T follicular helper cell (primary cell): ENCODE results near the gene GRWD1.

Experiments
- DNase-seq: peaks from one replicate; pipeline ENCODE4 v3.0.0-alpha.2; 2020; ENCODE audit warnings: low read depth

The GRWD1 gene

DNA sequence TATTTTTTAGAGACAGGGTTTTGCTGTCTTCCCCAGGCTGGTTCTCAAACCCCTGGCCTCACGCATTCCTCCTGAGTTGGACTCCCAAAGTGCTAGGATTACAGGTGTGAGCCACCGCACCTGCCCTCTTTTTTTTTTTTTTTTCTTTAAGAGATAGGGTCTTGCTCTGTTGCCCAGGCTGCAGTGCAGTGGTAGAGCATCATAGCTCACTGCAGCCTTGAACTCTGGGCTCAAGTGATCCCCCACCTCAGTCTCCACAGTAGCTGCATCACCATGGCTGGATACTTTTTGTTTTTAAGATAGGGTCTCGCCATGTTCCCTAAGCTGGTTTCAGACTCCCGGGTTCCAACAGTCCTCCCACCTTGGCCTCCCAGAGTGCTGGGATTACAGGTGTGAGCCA lies 11.1 kb downstream of the GRWD1 start:
- DNase-seq: no peak

GRCh38 chr19:48458016-48458415 lies 12.2 kb downstream of the GRWD1 start:
- DNase-seq: no peak

- no peak for DNase-seq
These were observed 15.8 kb downstream of the GRWD1 start for GRCh38 chr19:48461651-48461981.

GRCh38 chr19:48461982-48462655 lies 16.3 kb downstream of the GRWD1 start:
- DNase-seq: no peak

DNA sequence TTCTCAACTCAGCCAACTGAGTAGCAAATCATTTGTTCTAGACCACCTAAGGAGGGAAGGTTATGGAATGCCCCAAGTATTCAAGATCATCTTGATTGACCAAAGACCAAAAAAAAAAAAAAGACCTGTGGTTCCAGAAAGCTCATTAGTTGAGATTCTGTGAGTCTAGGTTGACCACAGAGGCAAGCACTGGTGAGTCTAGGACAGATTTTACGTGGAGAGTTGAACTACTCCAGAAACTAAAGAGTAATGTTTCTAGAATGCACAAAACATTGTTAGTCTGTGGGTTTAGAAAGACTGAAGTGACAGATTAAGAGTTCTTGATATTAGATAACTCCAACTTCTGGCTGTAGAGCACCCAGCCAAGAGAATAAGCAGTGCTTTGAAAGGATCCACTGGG lies 19.4 kb downstream of the GRWD1 start:
- DNase-seq: no peak

GRCh38 chr19:48466561-48467325 lies 21.0 kb downstream of the GRWD1 start:
- no peak for DNase-seq

DNA sequence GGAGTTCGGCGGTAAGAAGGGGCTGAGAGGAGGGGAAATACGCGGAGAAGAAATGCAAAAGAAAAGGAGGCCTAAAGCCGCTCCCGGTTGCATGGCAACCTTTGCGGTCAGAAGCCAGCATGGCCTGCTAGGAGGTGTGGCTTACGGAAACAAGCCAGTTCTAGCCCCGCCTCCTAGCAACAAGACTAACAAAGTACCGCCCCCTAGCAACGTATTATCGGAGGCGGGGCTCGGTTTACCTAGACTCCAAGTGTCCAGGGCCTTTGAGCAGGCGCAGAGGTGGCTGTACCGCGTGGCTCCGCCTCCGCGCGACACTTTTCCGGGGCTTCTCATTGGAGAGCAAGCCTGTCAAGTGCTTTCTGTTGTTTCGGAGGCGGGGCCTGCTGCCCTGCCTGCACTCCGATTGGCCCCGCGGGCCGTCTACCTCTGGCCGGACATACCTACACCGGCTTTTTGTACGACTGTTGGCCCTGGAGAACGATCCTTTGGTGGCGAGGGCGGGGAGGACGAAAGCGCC lies 23.0 kb downstream of the GRWD1 start:
- peak; percentile 99 for DNase-seq

DNA sequence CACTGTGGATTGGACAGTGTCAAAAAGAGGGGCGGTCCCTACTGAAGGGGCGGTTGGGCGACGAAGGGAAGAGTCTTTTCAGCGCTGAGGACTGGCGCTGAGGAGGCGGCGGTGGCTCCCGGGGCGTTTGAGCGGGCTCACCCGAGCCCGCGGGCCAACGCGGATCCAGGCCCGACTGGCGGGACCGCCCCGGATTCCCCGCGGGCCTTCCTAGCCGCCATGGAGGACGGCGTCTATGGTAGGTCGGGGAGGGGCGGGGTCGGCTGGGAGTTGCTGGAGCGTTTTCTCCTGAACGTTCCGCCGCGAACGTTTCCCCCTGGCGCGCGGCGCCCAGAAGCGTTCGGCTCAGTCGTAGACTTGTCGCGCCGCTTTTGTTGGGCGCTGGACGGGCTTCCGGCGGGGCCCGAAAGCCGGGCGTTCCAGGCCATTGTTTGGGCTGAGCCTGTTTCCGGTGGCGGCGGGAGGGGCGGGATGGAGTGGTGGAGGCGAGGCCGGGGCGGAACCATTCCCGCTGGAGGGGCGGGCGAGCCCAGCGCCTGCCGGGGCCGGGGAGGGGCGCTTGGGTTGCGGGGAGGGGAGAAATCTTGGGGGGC lies 23.6 kb downstream of the GRWD1 start, which contains the start of gene CYTH2:
Gene CYTH2, plus strand, starts transcription at position 81 of the 593 bp plus-strand sequence. Its CDS starts 139 bp downstream, at position 220.
- DNase-seq: peak; percentile 51

GRCh38 chr19:48469934-48470680 lies 24.3 kb downstream of the GRWD1 start:
- no peak for DNase-seq

DNA sequence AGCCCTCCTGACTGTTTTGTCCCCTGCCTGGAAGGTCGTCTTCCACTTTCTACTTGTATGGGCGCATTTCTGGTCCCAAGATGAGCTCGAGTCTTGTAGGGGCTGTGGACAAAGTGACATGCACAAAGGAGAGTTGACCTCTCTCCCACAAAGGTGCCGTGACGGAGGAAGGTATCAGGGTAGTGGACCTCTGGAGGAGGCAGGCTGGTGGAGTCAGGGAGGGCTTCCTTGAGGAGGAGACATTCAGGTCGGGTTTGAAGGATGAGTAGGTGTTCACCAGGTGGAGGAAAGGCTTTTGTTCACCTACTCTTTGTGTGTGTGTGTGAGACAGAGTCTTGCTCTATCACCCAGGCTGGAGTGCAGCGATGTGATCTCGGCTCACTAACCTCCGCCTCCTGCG lies 25.1 kb downstream of the GRWD1 start:
- no peak for DNase-seq

- no peak for DNase-seq
These were observed 26.1 kb downstream of the GRWD1 start for GRCh38 chr19:48471836-48472235.

GRCh38 chr19:48473161-48473966 lies 27.6 kb downstream of the GRWD1 start:
- no peak for DNase-seq

GRCh38 chr19:48474084-48474592 lies 28.4 kb downstream of the GRWD1 start:
- no peak for DNase-seq

DNA sequence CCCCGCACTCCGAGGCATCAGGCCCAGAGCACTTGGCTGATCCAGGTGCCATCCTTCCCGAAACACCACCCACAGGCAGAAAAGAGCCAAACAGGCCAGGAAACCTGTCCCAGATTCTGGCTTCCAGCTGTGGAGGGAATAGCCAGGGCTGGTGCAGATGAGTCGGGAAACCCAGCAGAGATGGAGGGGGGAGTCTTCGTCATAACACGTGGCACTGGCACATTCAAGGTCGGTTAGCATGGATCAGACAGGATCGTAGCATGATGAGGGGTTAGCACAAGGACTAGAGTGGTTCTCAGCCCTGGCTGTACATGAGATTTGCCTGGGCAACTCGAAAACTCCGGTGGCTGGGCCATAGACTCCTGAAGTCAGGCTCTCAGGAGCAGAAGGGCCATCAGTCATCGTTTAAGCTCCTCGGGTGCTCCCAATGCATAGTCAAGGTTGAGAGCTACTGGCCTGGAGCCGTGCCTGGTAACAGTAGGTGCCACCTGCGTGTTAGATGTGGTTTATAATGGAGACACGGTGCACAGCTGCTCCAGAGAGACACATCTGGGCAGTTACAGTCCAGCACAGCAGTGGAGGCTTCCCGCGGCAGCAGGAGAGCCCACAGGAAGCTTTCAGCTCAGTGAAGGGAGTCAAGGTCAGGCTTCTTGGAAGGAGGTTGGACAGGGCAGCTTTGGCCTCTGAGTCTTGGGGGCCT lies 29.7 kb downstream of the GRWD1 start:
- no peak for DNase-seq

- DNase-seq: no peak
These were observed 30.4 kb downstream of the GRWD1 start for GRCh38 chr19:48476176-48476575.

DNA sequence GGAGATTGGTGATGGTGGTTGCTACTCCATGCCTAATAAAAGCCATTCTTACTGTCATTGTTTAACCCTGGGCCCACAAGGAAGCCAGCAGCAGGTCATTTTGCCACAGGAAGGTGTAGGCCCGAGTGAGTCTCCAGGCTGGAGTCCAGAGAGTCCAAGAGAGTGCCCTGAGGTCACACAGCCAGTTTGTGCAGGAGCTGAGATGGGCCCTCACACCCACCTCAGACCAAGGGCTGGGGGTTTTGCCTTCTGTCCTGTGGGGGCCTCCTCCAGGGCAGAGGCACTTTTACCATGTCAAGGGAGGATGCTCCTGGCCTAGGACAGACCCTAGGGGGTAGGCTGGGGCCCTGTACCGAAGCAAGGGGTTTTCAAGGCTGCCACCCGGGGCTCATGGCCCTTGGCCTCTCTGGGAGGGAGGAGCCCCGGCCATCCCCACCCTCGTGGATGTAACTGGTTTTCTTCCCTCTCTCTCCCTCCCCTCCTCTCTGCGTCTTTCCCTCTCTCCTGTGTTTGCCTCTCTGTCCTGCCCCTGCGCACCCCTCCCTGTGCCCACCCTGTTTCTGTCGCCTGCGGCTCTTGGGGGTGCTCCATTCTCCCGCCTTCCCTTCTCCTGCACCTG lies 31.4 kb downstream of the GRWD1 start:
- no peak for DNase-seq

DNA sequence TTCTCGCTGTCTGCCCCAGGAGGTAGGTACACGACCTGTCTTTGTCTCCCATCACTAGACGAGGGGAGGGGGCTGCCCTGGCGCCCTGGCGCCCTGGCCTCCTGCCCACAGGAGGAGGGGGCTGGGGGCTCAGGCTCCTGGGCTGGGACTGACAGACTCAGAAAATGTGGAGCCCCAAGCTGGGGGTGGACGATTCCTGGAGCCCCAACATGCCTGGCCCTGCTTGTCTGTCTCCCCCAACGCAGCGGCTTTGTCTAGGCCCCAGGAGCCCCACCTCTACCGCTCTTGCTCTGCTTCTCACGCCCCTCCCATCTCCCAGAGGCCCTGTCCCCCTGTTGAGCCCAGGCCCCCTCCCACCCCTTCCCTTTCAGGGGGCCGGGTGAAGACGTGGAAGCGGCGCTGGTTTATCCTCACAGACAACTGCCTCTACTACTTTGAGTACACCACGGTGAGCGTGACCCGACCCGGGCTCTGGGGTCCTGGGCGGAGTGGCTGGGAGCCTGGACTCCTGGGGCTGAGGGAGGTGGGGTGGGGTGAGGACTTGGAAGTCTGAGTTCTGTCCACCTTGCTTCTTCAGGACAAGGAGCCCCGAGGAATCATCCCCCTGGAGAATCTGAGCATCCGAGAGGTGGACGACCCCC lies 32.0 kb downstream of the GRWD1 start:
- no peak for DNase-seq

DNA sequence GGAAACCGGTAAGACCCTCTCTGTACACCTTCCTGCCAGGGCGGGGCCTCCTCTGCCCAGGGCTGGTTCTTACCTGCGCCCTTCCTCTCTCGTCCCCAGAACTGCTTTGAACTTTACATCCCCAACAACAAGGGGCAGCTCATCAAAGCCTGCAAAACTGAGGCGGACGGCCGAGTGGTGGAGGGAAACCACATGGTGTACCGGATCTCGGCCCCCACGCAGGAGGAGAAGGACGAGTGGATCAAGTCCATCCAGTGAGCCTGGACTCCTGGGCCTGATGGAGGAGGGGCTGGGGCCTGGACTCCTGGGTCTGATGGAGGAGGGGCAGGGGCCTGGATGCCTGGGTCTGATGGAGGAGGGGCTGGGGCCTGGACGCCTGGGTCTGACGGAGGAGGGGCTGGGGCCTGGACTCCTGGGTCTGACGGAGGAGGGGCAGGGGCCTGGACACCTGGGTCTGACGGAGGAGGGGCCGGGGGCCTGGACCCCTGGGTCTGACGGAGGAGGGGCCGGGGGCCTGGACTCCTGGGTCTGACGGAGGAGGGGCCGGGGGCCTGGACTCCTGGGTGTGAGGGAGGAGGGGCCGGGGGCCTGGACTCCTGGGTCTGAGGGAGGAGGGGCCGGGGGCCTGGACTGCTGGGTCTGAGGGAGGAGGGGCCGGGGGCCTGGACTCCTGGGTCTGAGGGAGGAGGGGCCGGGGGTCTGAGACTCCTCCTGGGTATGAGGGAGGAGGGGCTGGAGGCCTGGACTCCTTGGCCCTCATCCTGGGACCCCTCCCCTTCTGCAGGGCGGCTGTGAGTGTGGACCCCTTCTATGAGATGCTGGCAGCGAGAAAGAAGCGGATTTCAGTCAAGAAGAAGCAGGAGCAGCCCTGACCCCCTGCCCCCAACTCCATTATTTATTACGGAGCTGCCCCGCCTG lies 32.8 kb downstream of the GRWD1 start:
- no peak for DNase-seq
